ENCODE data around the gene C13orf46.

The C13orf46 gene

GRCh38 chr13:113951246-113951999 lies 22.5 kb downstream of the C13orf46 start:
- Histone ChIP-seq H3K27me3 (ENCODE audit: control insufficient read depth, insufficient read depth, low read length) (no peaks in the 10 kb centered on the region; the same call in 1 of the 2 replicates), H3K9ac (ENCODE audit: low read length) (no peak overlapping the region), H3K4me1 (ENCODE audit: control insufficient read depth, insufficient read depth, low read length) (no peaks in the 10 kb centered on the region), H3K4me3 (ENCODE audit: low read depth, low read length) (no peak overlapping the region), H3K27ac (ENCODE audit: low read depth, low read length) (no peak overlapping the region), H3K36me3 (ENCODE audit: control insufficient read depth, insufficient read depth, low read length) (no peaks in the 10 kb centered on the region), H3K9me3 (ENCODE audit: control insufficient read depth, insufficient read depth, low read depth, low read length) (peaks cover 14% of the 10 kb centered on the region; the same call in 1 of the 2 replicates)

DNA sequence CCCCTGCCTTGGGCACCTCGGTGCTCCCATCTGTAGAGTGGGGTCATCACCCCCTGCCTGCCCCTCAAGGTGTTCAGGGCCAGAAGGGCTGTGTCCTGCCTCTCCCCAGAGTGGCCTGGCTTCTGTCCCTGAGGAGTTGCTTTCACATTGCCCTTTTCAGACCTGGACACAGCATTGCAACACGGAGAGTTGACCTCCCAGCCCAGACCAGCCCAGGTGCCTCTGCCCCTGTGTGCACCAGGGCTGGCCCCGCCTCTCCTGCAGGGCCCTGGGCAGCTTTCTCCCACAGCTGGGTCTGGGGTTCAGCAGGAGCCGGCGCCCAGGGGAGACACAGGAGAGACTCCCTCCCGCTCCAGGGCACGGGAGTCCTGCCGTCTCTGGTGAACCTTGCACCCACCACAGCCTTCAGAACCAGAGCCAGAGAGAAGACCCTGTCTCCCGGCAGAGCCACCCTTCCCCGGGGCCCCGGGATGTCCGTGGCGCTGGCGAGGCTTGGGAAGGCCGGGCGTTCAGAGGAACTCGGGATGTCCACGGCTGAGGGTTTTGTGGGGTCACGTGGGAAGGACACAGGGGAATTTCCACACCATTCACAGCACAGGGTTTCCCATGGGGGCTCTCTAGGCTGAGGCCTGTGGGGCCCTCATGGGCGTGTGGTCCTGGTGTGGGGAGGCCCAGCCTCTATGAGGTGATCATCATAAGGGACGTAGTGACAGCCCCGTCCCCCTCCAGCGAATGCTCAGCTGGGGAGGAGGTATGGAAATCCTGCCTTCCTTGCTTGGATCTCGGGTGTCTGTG lies 23.2 kb downstream of the C13orf46 start:
- Histone ChIP-seq H3K9me3 (ENCODE audit: control insufficient read depth, insufficient read depth, low read depth, low read length) (peaks cover 7% of the 10 kb centered on the region; the same call in 1 of the 2 replicates), H3K4me3 (ENCODE audit: low read depth, low read length) (no peak overlapping the region), H3K9ac (ENCODE audit: low read length) (no peak overlapping the region), H3K27me3 (ENCODE audit: control insufficient read depth, insufficient read depth, low read length) (no peaks in the 10 kb centered on the region), H3K36me3 (ENCODE audit: control insufficient read depth, insufficient read depth, low read length) (no peaks in the 10 kb centered on the region), H3K4me1 (ENCODE audit: control insufficient read depth, insufficient read depth, low read length) (no peaks in the 10 kb centered on the region), H3K27ac (ENCODE audit: low read depth, low read length) (no peak overlapping the region)

DNA sequence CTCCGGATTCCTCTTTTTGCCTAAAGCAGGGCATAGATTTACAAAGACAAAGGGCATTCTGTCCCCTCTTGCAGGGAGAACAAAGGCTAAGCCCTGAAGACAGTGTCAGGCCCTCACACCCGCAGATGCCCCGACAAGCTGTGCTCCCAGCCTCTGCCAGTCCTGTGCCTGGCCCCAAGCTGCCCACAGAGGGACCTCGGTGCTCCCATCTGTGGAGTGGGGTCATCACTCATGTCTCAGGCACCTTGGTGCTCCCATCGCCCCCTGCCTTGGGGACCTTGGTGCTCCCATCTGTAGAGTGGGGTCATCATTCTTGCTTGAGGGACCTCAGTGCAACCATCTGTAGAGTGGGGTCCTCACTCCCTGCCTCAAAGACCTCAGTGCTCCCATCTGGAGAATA lies 24.3 kb downstream of the C13orf46 start:
- H3K4me3 ChIP-seq (ENCODE audit: low read depth, low read length) = no peak overlapping the region
- no peaks in the 10 kb centered on the region for H3K27me3 ChIP-seq (ENCODE audit: control insufficient read depth, insufficient read depth, low read length)
- no peaks in the 10 kb centered on the region for H3K36me3 ChIP-seq (ENCODE audit: control insufficient read depth, insufficient read depth, low read length)
- H3K9me3 ChIP-seq (ENCODE audit: control insufficient read depth, insufficient read depth, low read depth, low read length) = no peaks in the 10 kb centered on the region; the same call in 1 of the 2 replicates
- no peak overlapping the region for H3K27ac ChIP-seq (ENCODE audit: low read depth, low read length)
- H3K4me1 ChIP-seq (ENCODE audit: control insufficient read depth, insufficient read depth, low read length) = no peaks in the 10 kb centered on the region
- no peak overlapping the region for H3K9ac ChIP-seq (ENCODE audit: low read length)

DNA sequence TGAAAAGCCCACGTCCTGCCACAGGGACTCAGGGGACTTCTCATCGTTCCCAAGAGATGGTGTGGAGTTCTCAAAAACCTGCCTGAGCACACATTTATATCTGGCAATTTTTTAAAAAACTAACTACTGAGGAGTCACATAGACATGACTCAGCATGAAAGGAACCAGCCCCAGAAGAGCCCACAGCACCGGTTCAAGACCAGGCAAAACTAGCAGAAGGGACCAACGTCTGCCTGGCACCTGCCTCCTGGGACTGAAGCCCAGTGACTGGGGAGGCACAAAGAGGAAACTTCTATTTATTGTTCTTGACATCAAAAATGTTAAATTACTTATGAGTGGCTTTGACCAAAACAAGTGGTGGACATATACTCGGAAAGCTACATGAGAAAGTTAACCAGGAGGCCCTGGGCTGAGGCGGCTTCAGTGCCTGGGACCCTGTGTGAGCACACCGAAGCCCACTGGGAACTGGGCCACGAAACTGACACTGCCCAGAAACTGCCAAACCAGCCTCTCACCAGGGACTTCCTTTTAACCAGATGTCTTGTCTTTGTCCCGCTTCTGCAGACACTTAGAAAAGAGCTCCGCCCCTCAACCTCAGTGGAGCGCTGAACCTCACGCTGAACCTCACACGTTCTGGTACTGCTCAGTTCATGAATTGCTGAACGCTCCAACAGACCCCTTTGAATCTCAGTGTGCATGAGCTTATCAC lies 25.7 kb downstream of the C13orf46 start:
- Histone ChIP-seq H3K4me3 (ENCODE audit: low read depth, low read length) (no peak overlapping the region), H3K9ac (ENCODE audit: low read length) (no peak overlapping the region), H3K9me3 (ENCODE audit: control insufficient read depth, insufficient read depth, low read depth, low read length) (no peaks in the 10 kb centered on the region), H3K36me3 (ENCODE audit: control insufficient read depth, insufficient read depth, low read length) (no peaks in the 10 kb centered on the region), H3K27ac (ENCODE audit: low read depth, low read length) (no peak overlapping the region), H3K27me3 (ENCODE audit: control insufficient read depth, insufficient read depth, low read length) (no peaks in the 10 kb centered on the region), H3K4me1 (ENCODE audit: control insufficient read depth, insufficient read depth, low read length) (no peaks in the 10 kb centered on the region)

- H3K4me1 ChIP-seq (ENCODE audit: control insufficient read depth, insufficient read depth, low read length) = no peaks in the 10 kb centered on the region
Observed at GRCh38 chr13:113947311-113948033, 26.4 kb downstream of the C13orf46 start.

DNA sequence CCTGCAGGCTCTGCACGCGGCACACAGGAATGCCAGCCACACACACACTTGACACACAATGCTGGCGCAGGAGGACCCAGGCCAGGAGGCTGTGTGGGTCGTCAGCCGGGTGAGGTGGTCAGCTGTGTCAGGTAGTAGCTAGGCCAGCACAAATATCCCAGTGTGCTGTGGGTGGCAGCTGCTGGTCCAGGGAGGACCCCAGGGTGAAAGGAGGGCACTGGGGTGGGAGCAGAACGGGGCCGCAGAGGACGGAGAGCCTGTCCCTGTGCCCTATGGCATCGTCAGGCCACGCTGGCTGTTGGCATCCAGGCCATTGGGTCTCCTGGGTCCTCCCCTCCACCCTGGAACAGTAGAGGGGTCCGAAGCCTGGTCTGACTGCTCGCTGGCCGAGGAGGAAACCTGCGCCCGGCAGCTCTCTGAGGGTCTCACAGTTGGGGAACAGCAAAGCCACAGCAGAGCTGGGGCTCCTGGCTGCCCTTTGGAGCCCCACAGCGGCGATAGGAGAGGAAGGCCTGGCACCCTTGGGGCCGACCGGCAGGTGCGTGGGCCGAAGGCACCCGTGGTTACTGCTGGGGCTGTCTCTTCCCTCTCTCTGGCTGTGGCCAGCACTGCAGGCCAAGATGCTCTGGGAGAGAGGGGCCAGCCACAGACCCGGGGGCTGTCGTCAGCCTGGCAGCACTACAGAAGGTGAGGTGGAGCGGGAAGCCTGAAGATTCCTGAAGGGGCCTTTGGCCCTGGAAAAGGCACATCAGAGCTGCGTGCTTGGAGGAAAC lies 27.3 kb downstream of the C13orf46 start:
- no peaks in the 10 kb centered on the region for H3K36me3 ChIP-seq (ENCODE audit: control insufficient read depth, insufficient read depth, low read length)
- H3K4me1 ChIP-seq (ENCODE audit: control insufficient read depth, insufficient read depth, low read length) = no peaks in the 10 kb centered on the region
- H3K4me3 ChIP-seq (ENCODE audit: low read depth, low read length) = no peak overlapping the region
- H3K27ac ChIP-seq (ENCODE audit: low read depth, low read length) = no peak overlapping the region
- H3K9ac ChIP-seq (ENCODE audit: low read length) = no peak overlapping the region
- H3K27me3 ChIP-seq (ENCODE audit: control insufficient read depth, insufficient read depth, low read length) = no peaks in the 10 kb centered on the region
- no peaks in the 10 kb centered on the region for H3K9me3 ChIP-seq (ENCODE audit: control insufficient read depth, insufficient read depth, low read depth, low read length)

More at GRCh38 chr13:113947311-113948033, 26.4 kb downstream of the C13orf46 start:
- H3K27ac ChIP-seq (ENCODE audit: low read depth, low read length) = no peak overlapping the region
- H3K27me3 ChIP-seq (ENCODE audit: control insufficient read depth, insufficient read depth, low read length) = no peaks in the 10 kb centered on the region
- H3K4me3 ChIP-seq (ENCODE audit: low read depth, low read length) = no peak overlapping the region
- no peaks in the 10 kb centered on the region for H3K36me3 ChIP-seq (ENCODE audit: control insufficient read depth, insufficient read depth, low read length)
- no peaks in the 10 kb centered on the region for H3K9me3 ChIP-seq (ENCODE audit: control insufficient read depth, insufficient read depth, low read depth, low read length)
- no peak overlapping the region for H3K9ac ChIP-seq (ENCODE audit: low read length)

GRCh38 chr13:113945857-113946408 lies 27.9 kb downstream of the C13orf46 start:
- Histone ChIP-seq H3K9me3 (ENCODE audit: control insufficient read depth, insufficient read depth, low read depth, low read length) (no peaks in the 10 kb centered on the region), H3K4me3 (ENCODE audit: low read depth, low read length) (no peak overlapping the region), H3K27ac (ENCODE audit: low read depth, low read length) (no peak overlapping the region), H3K4me1 (ENCODE audit: control insufficient read depth, insufficient read depth, low read length) (no peaks in the 10 kb centered on the region), H3K36me3 (ENCODE audit: control insufficient read depth, insufficient read depth, low read length) (no peaks in the 10 kb centered on the region), H3K27me3 (ENCODE audit: control insufficient read depth, insufficient read depth, low read length) (no peaks in the 10 kb centered on the region), H3K9ac (ENCODE audit: low read length) (no peak overlapping the region)

GRCh38 chr13:113943821-113944565 lies 29.9 kb downstream of the C13orf46 start:
- Histone ChIP-seq H3K27ac (ENCODE audit: low read depth, low read length) (no peak overlapping the region), H3K4me1 (ENCODE audit: control insufficient read depth, insufficient read depth, low read length) (no peaks in the 10 kb centered on the region)

DNA sequence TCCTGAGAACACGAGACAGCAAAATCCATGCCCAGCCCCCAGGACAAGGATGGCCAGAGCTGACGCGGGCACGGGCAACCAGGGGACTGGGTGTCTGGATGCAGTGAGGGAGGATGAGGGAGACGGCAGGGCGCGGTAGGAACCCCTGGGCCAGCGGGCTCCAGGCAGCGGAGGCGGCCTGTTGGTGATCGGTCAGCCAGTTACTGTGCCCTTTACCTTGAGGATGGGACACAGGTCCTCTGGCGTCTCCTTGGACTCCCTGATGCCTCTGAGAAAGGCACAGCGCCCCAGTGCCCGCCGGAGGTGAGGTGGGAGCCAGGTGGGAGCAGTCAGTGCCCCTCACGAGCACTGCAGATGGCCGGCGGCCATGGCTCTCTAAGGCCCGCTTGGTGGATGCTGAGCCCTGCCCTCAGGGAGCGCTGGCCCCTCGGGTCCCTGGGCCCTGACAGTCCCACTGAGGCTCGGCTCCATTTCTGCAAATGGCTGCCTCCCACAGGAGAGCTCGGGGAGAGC lies 31.2 kb downstream of the C13orf46 start:
- Histone ChIP-seq H3K9me3 (ENCODE audit: control insufficient read depth, insufficient read depth, low read depth, low read length) (no peaks in the 10 kb centered on the region), H3K27me3 (ENCODE audit: control insufficient read depth, insufficient read depth, low read length) (no peaks in the 10 kb centered on the region), H3K9ac (ENCODE audit: low read length) (no peak overlapping the region), H3K4me3 (ENCODE audit: low read depth, low read length) (no peak overlapping the region), H3K36me3 (ENCODE audit: control insufficient read depth, insufficient read depth, low read length) (no peaks in the 10 kb centered on the region), H3K27ac (ENCODE audit: low read depth, low read length) (no peak overlapping the region), H3K4me1 (ENCODE audit: control insufficient read depth, insufficient read depth, low read length) (peaks cover 4% of the 10 kb centered on the region; the same call in 1 of the 2 replicates)

More at GRCh38 chr13:113943821-113944565, 29.9 kb downstream of the C13orf46 start:
- Histone ChIP-seq H3K36me3 (ENCODE audit: control insufficient read depth, insufficient read depth, low read length) (no peaks in the 10 kb centered on the region), H3K27me3 (ENCODE audit: control insufficient read depth, insufficient read depth, low read length) (no peaks in the 10 kb centered on the region), H3K9me3 (ENCODE audit: control insufficient read depth, insufficient read depth, low read depth, low read length) (no peaks in the 10 kb centered on the region), H3K9ac (ENCODE audit: low read length) (no peak overlapping the region), H3K4me3 (ENCODE audit: low read depth, low read length) (no peak overlapping the region)

Data from HUES6 (cell line).